Endodermal cell (in vitro differentiated cells): ENCODE data around the gene BCL11A. TPM values are rescaled to one million over a fixed set of nuclear protein-coding genes. Genes with fewer than 3 reads are reported as not detected.

Source experiments
- DNase-seq: peaks from one replicate; pipeline ENCODE4 v3.0.0-alpha.2; 2017
- H3K27ac ChIP-seq: 2 replicates; pipeline ENCODE4 v1.5.1; 2013; ENCODE audit warnings: mild to moderate bottlenecking, low read depth, low read length, moderate library complexity
- H3K27me3 ChIP-seq: 2 replicates; pipeline ENCODE4 v1.6.1; 2013; ENCODE audit warnings: mild to moderate bottlenecking, low read length, moderate library complexity; ENCODE audit not compliant: insufficient read depth, control insufficient read depth, poor library complexity, severe bottlenecking
- H3K36me3 ChIP-seq: 2 replicates; pipeline ENCODE4 v1.7.0; 2013; ENCODE audit warnings: mild to moderate bottlenecking, low read length, moderate library complexity; ENCODE audit not compliant: control insufficient read depth, insufficient read depth
- H3K4me1 ChIP-seq: one replicate; pipeline ENCODE4 v1.7.0; 2013; ENCODE audit warnings: low read length; ENCODE audit not compliant: control insufficient read depth, insufficient read depth
- H3K4me3 ChIP-seq: 2 replicates; pipeline ENCODE4 v1.5.1; 2013; ENCODE audit warnings: mild to moderate bottlenecking, low read length, moderate library complexity
- H3K9ac ChIP-seq: 2 replicates; pipeline ENCODE4 v1.6.1; 2013; ENCODE audit warnings: mild to moderate bottlenecking, low read length, moderate library complexity; ENCODE audit not compliant: poor library complexity, severe bottlenecking; ENCODE audit errors: extremely low read depth
- H3K9me3 ChIP-seq: 2 replicates; pipeline ENCODE4 v1.6.1; 2013; ENCODE audit warnings: mild to moderate bottlenecking, low read length, moderate library complexity; ENCODE audit not compliant: control insufficient read depth
- H3K27ac Mint-ChIP-seq: 2 replicates; pipeline ENCODE4 v1.8.0; 2020; ENCODE audit warnings: mixed read lengths
- H3K27me3 Mint-ChIP-seq: 2 replicates; pipeline ENCODE4 v1.8.0; 2021; ENCODE audit warnings: mild to moderate bottlenecking, mixed read lengths; ENCODE audit not compliant: insufficient read depth
- H3K36me3 Mint-ChIP-seq: 2 replicates; pipeline ENCODE4 v1.8.0; 2020; ENCODE audit warnings: low read depth, mixed read lengths
- H3K4me1 Mint-ChIP-seq: 2 replicates; pipeline ENCODE4 v1.8.0; 2020; ENCODE audit warnings: mixed read lengths
- H3K4me3 Mint-ChIP-seq: 2 replicates; pipeline ENCODE4 v1.8.0; 2020; ENCODE audit warnings: mild to moderate bottlenecking, moderate library complexity, mixed read lengths
- H3K9me3 Mint-ChIP-seq: 2 replicates; pipeline ENCODE4 v1.8.0; 2020; ENCODE audit warnings: mild to moderate bottlenecking, mixed read lengths
- WGBS, 2 experiments: methylation state at CpG; one replicate each; pipeline versions ENCODE4 v1.1.5 to v1.1.7; 2013; ENCODE audit warnings: missing lambda C conversion rate in 2 of 2, mixed read lengths in 1 of 2; ENCODE audit not compliant: insufficient coverage in 1 of 2, insufficient read length in 1 of 2; 5-methylcytosine and 5-hydroxymethylcytosine counted together
- total RNA-seq, 2 donors: library from RNA; stranded (reverse); fragmentation: NEBNext Ultra II Directional in 1 of 2; extraction: Animal tissue kit (Norgen Biotek cat#: 25700) in 1 of 2; gene quantifications; 2 replicates in 1 of 2; 3 replicates in 1 of 2; pipeline ENCODE4 v1.2.1, GENCODE V29; 2021
- TF ChIP-seq, protein P1 (sequence below): fragments of 200-600 bp; sonication (generic); conservative IDR thresholded peaks from 2 replicates; pipeline ENCODE4 v1.5.0; 2021; ENCODE audit warnings: antibody characterized with exemption, mild to moderate bottlenecking

The BCL11A gene
- total RNA-seq, 2 donors from 2014 or later: 14.7 to 16.3 TPM

DNA sequence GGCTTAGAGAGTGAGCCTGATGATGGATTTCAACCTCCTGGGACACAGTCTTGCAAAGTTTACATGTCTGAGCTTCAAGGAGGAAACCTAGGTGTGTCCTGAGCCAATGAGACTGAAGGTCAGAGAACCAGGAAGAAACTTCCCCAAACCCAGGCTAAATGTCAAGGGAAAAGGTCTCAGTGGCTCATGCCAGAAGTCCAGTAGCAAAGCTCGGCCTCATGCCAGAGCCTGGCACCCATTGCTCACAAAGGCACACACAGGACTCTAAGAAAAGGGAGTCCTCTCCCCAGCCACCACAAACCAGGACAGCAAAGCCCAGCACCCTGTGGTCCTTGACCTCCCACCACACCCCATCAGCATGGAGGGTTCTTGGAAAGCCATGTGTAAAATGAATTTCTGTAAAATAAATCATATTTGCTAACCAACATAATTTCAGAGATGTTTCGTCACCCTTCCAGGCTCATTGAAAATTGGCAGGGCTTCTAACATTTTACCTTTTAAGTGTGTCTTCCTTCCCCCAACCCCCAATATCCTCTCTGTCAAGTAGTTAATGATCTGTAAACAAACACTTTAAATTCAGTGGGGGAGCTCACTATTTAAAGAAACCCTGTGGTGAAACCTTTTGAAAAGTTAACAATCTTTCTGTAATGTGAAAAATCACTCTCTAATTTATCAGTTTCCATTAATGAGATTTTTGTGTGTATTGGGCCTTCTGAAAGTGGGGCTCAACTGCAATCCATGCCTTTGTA, 77.1 kb downstream of the BCL11A start:
- Histone ChIP-seq H3K4me1 (peaks cover 8% of the 10 kb centered on the region), H3K36me3 (no peaks in the 10 kb centered on the region), H3K9ac (no peak overlapping the region), H3K27ac (no peak overlapping the region), H3K4me3 (peak overlapping the region; percentile 33), H3K27me3 (peaks cover 62% of the 10 kb centered on the region), H3K9me3 (no peaks in the 10 kb centered on the region)
- Mint-ChIP-seq H3K9me3 (no peaks in the 10 kb centered on the region), H3K27me3 (peaks cover 87% of the 10 kb centered on the region), H3K27ac (no peak overlapping the region), H3K4me3 (peak overlapping the region; percentile 23), H3K36me3 (peaks cover 2% of the 10 kb centered on the region), H3K4me1 (peaks cover 78% of the 10 kb centered on the region)
- DNase-seq: no peak
- TF ChIP-seq, protein P1, sequence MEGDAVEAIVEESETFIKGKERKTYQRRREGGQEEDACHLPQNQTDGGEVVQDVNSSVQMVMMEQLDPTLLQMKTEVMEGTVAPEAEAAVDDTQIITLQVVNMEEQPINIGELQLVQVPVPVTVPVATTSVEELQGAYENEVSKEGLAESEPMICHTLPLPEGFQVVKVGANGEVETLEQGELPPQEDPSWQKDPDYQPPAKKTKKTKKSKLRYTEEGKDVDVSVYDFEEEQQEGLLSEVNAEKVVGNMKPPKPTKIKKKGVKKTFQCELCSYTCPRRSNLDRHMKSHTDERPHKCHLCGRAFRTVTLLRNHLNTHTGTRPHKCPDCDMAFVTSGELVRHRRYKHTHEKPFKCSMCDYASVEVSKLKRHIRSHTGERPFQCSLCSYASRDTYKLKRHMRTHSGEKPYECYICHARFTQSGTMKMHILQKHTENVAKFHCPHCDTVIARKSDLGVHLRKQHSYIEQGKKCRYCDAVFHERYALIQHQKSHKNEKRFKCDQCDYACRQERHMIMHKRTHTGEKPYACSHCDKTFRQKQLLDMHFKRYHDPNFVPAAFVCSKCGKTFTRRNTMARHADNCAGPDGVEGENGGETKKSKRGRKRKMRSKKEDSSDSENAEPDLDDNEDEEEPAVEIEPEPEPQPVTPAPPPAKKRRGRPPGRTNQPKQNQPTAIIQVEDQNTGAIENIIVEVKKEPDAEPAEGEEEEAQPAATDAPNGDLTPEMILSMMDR: no peak
- 50 to 75% methylated on average over 1 to 2 of the region's 2 CpGs for WGBS, 2 experiments

DNA sequence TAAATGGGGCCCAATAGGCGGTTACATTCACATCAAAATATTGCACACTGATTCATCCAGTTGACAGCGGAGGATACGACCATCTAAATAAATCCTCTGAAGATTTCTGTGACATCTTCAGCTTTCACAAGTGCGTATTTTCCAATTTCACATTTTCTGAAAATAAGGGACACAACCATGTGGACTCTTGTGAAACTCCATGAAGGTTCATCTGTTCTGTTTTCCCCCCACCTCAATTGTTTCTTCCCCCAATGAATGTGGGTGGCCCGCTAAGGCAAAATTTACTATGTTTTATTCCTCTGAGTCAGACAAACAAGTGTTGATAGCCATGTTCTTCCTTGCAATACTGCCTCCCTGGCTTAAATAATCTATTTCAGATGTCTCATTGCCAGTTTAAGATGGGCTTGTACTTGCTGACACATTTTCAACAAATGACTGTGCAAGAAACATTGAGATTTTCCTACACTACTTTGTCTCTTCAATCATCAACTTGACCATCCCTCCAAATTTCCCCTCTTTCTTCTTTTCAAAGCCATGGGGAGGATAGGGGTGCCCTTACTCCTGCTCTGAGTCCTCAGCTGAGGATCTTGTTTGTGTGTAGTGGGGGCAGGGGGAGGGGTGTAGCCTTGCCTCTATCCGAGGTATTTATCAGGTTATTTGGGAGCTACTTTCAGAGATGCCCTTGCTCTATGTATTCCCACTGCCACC, 78.2 kb downstream of the BCL11A start:
- peaks cover 10% of the 10 kb centered on the region for H3K4me1 ChIP-seq
- TF ChIP-seq, protein P1: no peak
- no peaks in the 10 kb centered on the region for H3K9me3 Mint-ChIP-seq
- H3K36me3 ChIP-seq: no peaks in the 10 kb centered on the region
- peaks cover 2% of the 10 kb centered on the region for H3K36me3 Mint-ChIP-seq
- 87 to 97% methylated on average over 5 to 6 of the region's 6 CpGs for WGBS, 2 experiments
- DNase-seq: no peak
- H3K4me1 Mint-ChIP-seq: peaks cover 78% of the 10 kb centered on the region
- peaks cover 54% of the 10 kb centered on the region for H3K27me3 ChIP-seq
- H3K4me3 ChIP-seq: no peak overlapping the region
- H3K4me3 Mint-ChIP-seq: no peak overlapping the region
- peaks cover 77% of the 10 kb centered on the region for H3K27me3 Mint-ChIP-seq
- H3K9me3 ChIP-seq: no peaks in the 10 kb centered on the region
- no peak overlapping the region for H3K27ac ChIP-seq
- H3K27ac Mint-ChIP-seq: no peak overlapping the region
- no peak overlapping the region for H3K9ac ChIP-seq

DNA sequence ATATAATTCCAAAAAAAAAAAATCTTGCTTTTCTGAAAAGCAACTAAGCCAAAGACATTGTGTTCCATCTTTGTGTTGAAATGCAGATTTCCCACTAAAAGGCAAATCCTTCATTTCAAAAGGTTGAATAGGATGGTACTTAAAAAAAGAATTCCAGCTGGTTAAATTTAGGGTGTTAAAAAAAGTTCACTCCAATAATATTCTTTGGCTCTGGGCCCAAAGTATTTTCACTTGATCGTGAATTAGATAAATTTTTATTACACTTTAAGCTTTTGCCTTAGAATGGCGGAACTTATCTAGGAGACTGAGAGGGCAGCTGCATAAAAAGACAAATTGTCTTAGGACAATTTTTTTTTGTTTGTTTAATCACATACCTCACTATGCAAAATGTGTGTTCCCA, 79.2 kb downstream of the BCL11A start:
- H3K27ac Mint-ChIP-seq: no peak overlapping the region
- Histone ChIP-seq H3K27me3 (peaks cover 44% of the 10 kb centered on the region), H3K27ac (no peak overlapping the region), H3K36me3 (no peaks in the 10 kb centered on the region), H3K9ac (no peak overlapping the region), H3K4me1 (peaks cover 15% of the 10 kb centered on the region), H3K9me3 (no peaks in the 10 kb centered on the region), H3K4me3 (no peak overlapping the region)
- H3K9me3 Mint-ChIP-seq: no peaks in the 10 kb centered on the region
- peaks cover 67% of the 10 kb centered on the region for H3K27me3 Mint-ChIP-seq
- 89% methylated on average over 2 of the region's 2 CpGs; no CpG with 5 or more reads in 1 of the 2 experiments for WGBS, 2 experiments
- H3K4me3 Mint-ChIP-seq: no peak overlapping the region
- TF ChIP-seq, protein P1: no peak
- H3K36me3 Mint-ChIP-seq: peaks cover 2% of the 10 kb centered on the region
- peaks cover 77% of the 10 kb centered on the region for H3K4me1 Mint-ChIP-seq
- DNase-seq: no peak
